ENCODE data around the gene PCBD2. TPM values are rescaled to one million over a fixed set of nuclear protein-coding genes. Genes with fewer than 3 reads are reported as not detected.

Gene PCBD2
- total and polyA plus RNA-seq, 2 of the 4 experiments (the other 2 are of a cell fraction), result 2.2 to 2.7 TPM

DNA sequence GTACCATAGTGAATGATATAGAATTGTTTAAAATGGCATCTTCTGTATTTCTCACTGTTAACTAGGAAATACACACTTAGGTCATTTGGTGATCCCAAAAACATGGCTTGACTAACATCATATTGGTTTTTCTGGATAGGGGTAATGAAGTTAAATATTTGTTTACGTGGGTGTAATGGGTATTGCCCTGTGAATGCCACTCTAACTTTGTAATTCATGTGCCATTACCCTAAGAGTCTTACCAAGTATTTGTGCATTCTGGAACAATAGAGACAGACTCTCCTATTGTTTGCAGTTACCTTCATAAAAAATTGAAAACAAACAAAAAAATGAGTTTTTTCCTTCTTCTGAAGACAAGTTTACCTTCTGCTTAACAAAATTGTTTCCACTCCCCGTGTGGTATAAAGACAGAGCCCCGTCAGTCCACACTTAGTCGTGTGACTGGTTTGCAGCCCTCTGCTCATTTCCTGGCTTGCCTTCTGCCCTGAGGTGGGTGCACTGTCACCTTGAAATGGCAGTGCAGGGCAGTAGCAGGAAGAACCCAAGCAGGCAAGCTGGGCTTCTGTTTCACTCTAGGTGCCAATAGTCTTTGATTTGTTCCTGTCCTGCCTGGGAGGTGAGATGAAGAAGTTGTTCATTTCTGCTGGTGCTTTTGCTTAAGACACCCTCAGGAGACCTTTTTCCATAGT, 53.1 kb downstream of the PCBD2 start:
- no peaks in the 10 kb centered on the region for H4K20me1 ChIP-seq (ENCODE audit: insufficient read depth, low read length)
- in situ Hi-C loops (cut with MboI; ENCODE audit: low sequenced_read_pairs), result no loop called here
- intact Hi-C loops (cut with micrococcal nuclease), result no loop called here
- H2BK5ac ChIP-seq (ENCODE audit: low read depth, low read length, poor library complexity, severe bottlenecking), result no peak overlapping the region
- H2BK120ac ChIP-seq (ENCODE audit: low read depth, low read length), result no peak overlapping the region
- H2BK15ac ChIP-seq (ENCODE audit: low read depth, low read length), result no peak overlapping the region
- H4K5ac ChIP-seq (ENCODE audit: low read depth, low read length), result no peak overlapping the region
- H3K9me1 ChIP-seq (ENCODE audit: insufficient read depth, low read length), result peaks cover 3% of the 10 kb centered on the region; the same call in 1 of the 2 replicates
- H3K36me3 ChIP-seq (ENCODE audit: control insufficient read depth, insufficient read depth, low read length), result peaks cover 2% of the 10 kb centered on the region; the same call in 1 of the 2 replicates
- H3K18ac ChIP-seq (ENCODE audit: low read depth, low read length), result no peak overlapping the region
- no peak overlapping the region for H2AK9ac ChIP-seq (replicated peaks; ENCODE audit: low read depth, low read length, poor library complexity)
- TF ChIP-seq RAD21 (IDR thresholded peaks at IDR 0.05; ENCODE audit: low read length), result no peak
- no peak for TF ChIP-seq FOS (IDR thresholded peaks at IDR 0.05; ENCODE audit: low read depth, low read length)
- no peak for TF ChIP-seq RFX5 (IDR thresholded peaks at IDR 0.05; ENCODE audit: low read depth, low read length)
- no peaks in the 10 kb centered on the region for H3K79me1 ChIP-seq (ENCODE audit: low read depth in 1 of 2, low read length in 2 of 2)
- no peak overlapping the region for H2BK20ac ChIP-seq (ENCODE audit: low read depth, low read length)
- H3K56ac ChIP-seq (ENCODE audit: extremely low read depth, insufficient read depth, low read length), result no peak overlapping the region
- 67% methylated on average over 3 of the region's 4 CpGs; no CpG with 5 or more reads in 1 of the 2 experiments for WGBS, 2 experiments (ENCODE audit: extremely low coverage in 2 of 2, insufficient read length in 1 of 2)
- H3K9ac ChIP-seq (ENCODE audit: low read depth, low read length), result no peak overlapping the region
- POLR2A ChIA-PET (ENCODE audit: unreplicated experiment), result no interaction called here
- no TSS peak for BruUV-seq (replicated peaks)
- H3K27me3 ChIP-seq (ENCODE audit: control insufficient read depth, insufficient read depth, low read length), result no peaks in the 10 kb centered on the region
- CTCF ChIA-PET, result no interaction called here
- ATAC-seq (ENCODE audit: low read depth) (no peak), DNase-seq (no peak)
- no peak overlapping the region for H4K8ac ChIP-seq (ENCODE audit: low read depth in 2 of 2, low read length in 2 of 2)
- peaks cover 3% of the 10 kb centered on the region for H3K9me3 ChIP-seq (ENCODE audit: control insufficient read depth, insufficient read depth, low read length)
- no peak overlapping the region for H3K4me2 ChIP-seq (ENCODE audit: low read depth, low read length)
- H3K23ac ChIP-seq (ENCODE audit: low read depth, low read length), result no peak overlapping the region
- no peak overlapping the region for H3K4me3 ChIP-seq (ENCODE audit: insufficient read depth, low read depth, low read length)
- dilution Hi-C loops (cut with HindIII; ENCODE audit: low sequenced_read_pairs, unreplicated experiment), result no loop called here
- peaks cover 6% of the 10 kb centered on the region for H3K4me1 ChIP-seq (ENCODE audit: control insufficient read depth, insufficient read depth, low read length)
- H3K4ac ChIP-seq (ENCODE audit: low read depth, low read length), result no peak overlapping the region
- H4K91ac ChIP-seq (ENCODE audit: insufficient read depth, low read depth, low read length), result no peak overlapping the region
- no peak overlapping the region for H3K27ac ChIP-seq (ENCODE audit: insufficient read depth, low read length)
- peak overlapping the region; percentile 75; the same call in 1 of the 2 replicates for H2AK5ac ChIP-seq (ENCODE audit: low read depth, low read length)
- H3K14ac ChIP-seq (replicated peaks; ENCODE audit: low read depth, low read length), result no peak overlapping the region
- no peak overlapping the region for H2AFZ ChIP-seq (replicated peaks; ENCODE audit: low read length, poor library complexity)

Data from IMR-90 (cell line).